ENCODE data around the gene SH2D3C. TPM values are rescaled to one million over a fixed set of nuclear protein-coding genes. Genes with fewer than 3 reads are reported as not detected.

Gene SH2D3C
- polyA plus RNA-seq, 2 of the 4 experiments (the other 2 are of a cell fraction), result 0.06 TPM

DNA sequence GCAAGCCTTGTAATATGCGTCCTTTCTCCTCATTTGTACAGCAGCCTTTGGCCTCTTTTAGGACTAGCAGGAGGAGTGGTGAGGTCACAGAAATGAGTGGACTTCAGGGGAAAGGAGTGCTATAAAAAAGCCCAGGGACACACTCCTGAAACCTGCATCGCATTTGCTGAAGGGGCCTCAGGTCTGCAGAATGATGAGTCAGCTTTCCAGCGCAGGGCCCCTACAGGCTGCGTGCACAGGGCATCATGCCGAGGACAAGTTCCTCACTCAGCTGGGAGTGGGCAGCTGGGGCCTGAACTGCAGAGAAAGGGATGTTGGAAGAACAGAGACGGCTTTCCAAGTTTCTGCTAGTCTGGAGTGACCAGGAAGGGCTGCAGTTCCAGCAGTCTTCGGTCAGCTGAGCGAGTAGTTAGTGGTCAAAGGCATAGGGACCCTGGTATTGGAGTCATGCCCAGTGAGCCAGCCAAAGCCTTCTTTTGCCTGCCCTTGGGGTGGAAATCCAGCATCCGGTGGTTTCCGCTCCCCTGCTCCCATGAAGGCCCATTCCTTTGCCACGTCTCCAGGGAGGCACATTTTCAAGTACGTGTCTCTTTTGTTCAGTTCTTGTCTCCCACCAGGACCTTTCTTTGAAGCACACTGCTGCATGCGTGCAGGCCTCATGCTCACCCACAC lies 89.0 kb downstream of the SH2D3C start:
- WGBS (ENCODE audit: missing lambda C conversion rate), result 90% methylated on average over 13 of the region's 13 CpGs
- no peaks in the 10 kb centered on the region for H3K9me3 ChIP-seq
- TF ChIP-seq ZFP36 (IDR thresholded peaks at IDR 0.05; ENCODE audit: borderline replicate concordance, partially characterized antibody), result no peak
- peak; percentile 78 for TF ChIP-seq MAFK (IDR thresholded peaks at IDR 0.05; ENCODE audit: partially characterized antibody)
- TF ChIP-seq, protein P1, sequence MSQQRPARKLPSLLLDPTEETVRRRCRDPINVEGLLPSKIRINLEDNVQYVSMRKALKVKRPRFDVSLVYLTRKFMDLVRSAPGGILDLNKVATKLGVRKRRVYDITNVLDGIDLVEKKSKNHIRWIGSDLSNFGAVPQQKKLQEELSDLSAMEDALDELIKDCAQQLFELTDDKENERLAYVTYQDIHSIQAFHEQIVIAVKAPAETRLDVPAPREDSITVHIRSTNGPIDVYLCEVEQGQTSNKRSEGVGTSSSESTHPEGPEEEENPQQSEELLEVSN (IDR thresholded peaks at IDR 0.05; ENCODE audit: borderline replicate concordance, low read depth), result no peak
- H3K27ac ChIP-seq, result no peak overlapping the region
- peaks cover 3% of the 10 kb centered on the region; the same call in 2 of the 3 replicates for H3K4me1 ChIP-seq
- no peak for FAIRE-seq
- ATAC-seq, result no peak
- DNase-seq (ENCODE audit: low read depth in 1 of 2, low spot score in 1 of 2), result no peak
- no peak overlapping the region for H3K4me2 ChIP-seq
- CTCF ChIA-PET, result interaction anchor here (0.6 to 1.7 kb wide), 2 partner anchors 45 to 484 kb away, joined by 3 to 7 read pairs; no protein-coding TSS in a partner anchor
- no peak overlapping the region for H3K4me3 ChIP-seq
- POLR2A ChIA-PET, result no interaction called here

Other genes with a start within 250 kb of the SH2D3C start
- 13.3 and 20.4 TPM in 2 replicates for gene STXBP1, start 166.4 kb downstream of the SH2D3C start, polyA plus RNA-seq (2011; rRNA removed)
- 16.1 to 22.6 TPM (median 19.8 TPM) in 3 replicates for gene STXBP1, start 166.4 kb downstream of the SH2D3C start, polyA plus RNA-seq (2017; fragmentation: RNase III; extraction: RNeasy Plus Mini Kit Qiagen cat#74134 plus additional on column Dnase treatment)
- gene CFAP157, start 71.7 kb downstream of the SH2D3C start, polyA plus RNA-seq (2011; rRNA removed), result 0.04 TPM in 1 of 2 replicates, not detected in the other
- 0.04 TPM in 1 of 3 replicates, not detected in the others for gene CFAP157, start 71.7 kb downstream of the SH2D3C start, polyA plus RNA-seq (2017; fragmentation: RNase III; extraction: RNeasy Plus Mini Kit Qiagen cat#74134 plus additional on column Dnase treatment)
- 3.5 and 5.1 TPM in 2 replicates for gene PTRH1, start 63.0 kb downstream of the SH2D3C start, polyA plus RNA-seq (2011; rRNA removed)
- 9.9 to 12.6 TPM (median 11.4 TPM) in 3 replicates for gene PTRH1, start 63.0 kb downstream of the SH2D3C start, polyA plus RNA-seq (2017; fragmentation: RNase III; extraction: RNeasy Plus Mini Kit Qiagen cat#74134 plus additional on column Dnase treatment)
- gene TTC16, start 62.6 kb downstream of the SH2D3C start, polyA plus RNA-seq (2011; rRNA removed), result 0.03 TPM in 1 of 2 replicates, not detected in the other
- not detected in 3 replicates for gene TTC16, start 62.6 kb downstream of the SH2D3C start, polyA plus RNA-seq (2017; fragmentation: RNase III; extraction: RNeasy Plus Mini Kit Qiagen cat#74134 plus additional on column Dnase treatment)
- 4.9 and 5.5 TPM in 2 replicates for gene TOR2A, start 43.4 kb downstream of the SH2D3C start, polyA plus RNA-seq (2011; rRNA removed)
- 9.4 to 9.6 TPM (median 9.5 TPM) in 3 replicates for gene TOR2A, start 43.4 kb downstream of the SH2D3C start, polyA plus RNA-seq (2017; fragmentation: RNase III; extraction: RNeasy Plus Mini Kit Qiagen cat#74134 plus additional on column Dnase treatment)
- 45.7 and 46.7 TPM in 2 replicates for gene CDK9, start 7.4 kb upstream of the SH2D3C start, polyA plus RNA-seq (2011; rRNA removed)
- gene CDK9, start 7.4 kb upstream of the SH2D3C start, polyA plus RNA-seq (2017; fragmentation: RNase III; extraction: RNeasy Plus Mini Kit Qiagen cat#74134 plus additional on column Dnase treatment), result 35.3 to 46.2 TPM (median 43.8 TPM) in 3 replicates
- 28.8 and 33.4 TPM in 2 replicates for gene FPGS, start 24.2 kb upstream of the SH2D3C start, polyA plus RNA-seq (2011; rRNA removed)
- gene FPGS, start 24.2 kb upstream of the SH2D3C start, polyA plus RNA-seq (2017; fragmentation: RNase III; extraction: RNeasy Plus Mini Kit Qiagen cat#74134 plus additional on column Dnase treatment), result 48.5 to 54.3 TPM (median 48.5 TPM) in 3 replicates
- not detected in 2 replicates for gene ENG, start 76.0 kb upstream of the SH2D3C start, polyA plus RNA-seq (2011; rRNA removed)
- gene ENG, start 76.0 kb upstream of the SH2D3C start, polyA plus RNA-seq (2017; fragmentation: RNase III; extraction: RNeasy Plus Mini Kit Qiagen cat#74134 plus additional on column Dnase treatment), result 0.03 to 0.15 TPM (median 0.08 TPM) in 3 replicates
- gene AK1, start 99.0 kb upstream of the SH2D3C start, polyA plus RNA-seq (2011; rRNA removed), result 30.0 and 33.6 TPM in 2 replicates
- gene AK1, start 99.0 kb upstream of the SH2D3C start, polyA plus RNA-seq (2017; fragmentation: RNase III; extraction: RNeasy Plus Mini Kit Qiagen cat#74134 plus additional on column Dnase treatment), result 31.9 to 38.2 TPM (median 31.9 TPM) in 3 replicates
- 8.2 and 14.7 TPM in 2 replicates for gene ST6GALNAC6, start 120.9 kb upstream of the SH2D3C start, polyA plus RNA-seq (2011; rRNA removed)
- gene ST6GALNAC6, start 120.9 kb upstream of the SH2D3C start, polyA plus RNA-seq (2017; fragmentation: RNase III; extraction: RNeasy Plus Mini Kit Qiagen cat#74134 plus additional on column Dnase treatment), result 15.8 to 25.2 TPM (median 22.0 TPM) in 3 replicates
- gene ST6GALNAC4, start 138.4 kb upstream of the SH2D3C start, polyA plus RNA-seq (2011; rRNA removed), result 11.0 and 12.5 TPM in 2 replicates
- 18.1 to 25.4 TPM (median 24.8 TPM) in 3 replicates for gene ST6GALNAC4, start 138.4 kb upstream of the SH2D3C start, polyA plus RNA-seq (2017; fragmentation: RNase III; extraction: RNeasy Plus Mini Kit Qiagen cat#74134 plus additional on column Dnase treatment)
- 1.8 and 2.4 TPM in 2 replicates for gene PIP5KL1, start 152.1 kb upstream of the SH2D3C start, polyA plus RNA-seq (2011; rRNA removed)
- gene PIP5KL1, start 152.1 kb upstream of the SH2D3C start, polyA plus RNA-seq (2017; fragmentation: RNase III; extraction: RNeasy Plus Mini Kit Qiagen cat#74134 plus additional on column Dnase treatment), result 2.0 to 3.7 TPM (median 2.5 TPM) in 3 replicates
- gene DPM2, start 159.2 kb upstream of the SH2D3C start, polyA plus RNA-seq (2011; rRNA removed), result 41.9 and 48.8 TPM in 2 replicates
- 45.9 to 50.1 TPM (median 46.3 TPM) in 3 replicates for gene DPM2, start 159.2 kb upstream of the SH2D3C start, polyA plus RNA-seq (2017; fragmentation: RNase III; extraction: RNeasy Plus Mini Kit Qiagen cat#74134 plus additional on column Dnase treatment)
- gene EEIG1, start 202.3 kb upstream of the SH2D3C start, polyA plus RNA-seq (2011; rRNA removed), result 24.4 and 30.3 TPM in 2 replicates
- 24.1 to 33.0 TPM (median 31.5 TPM) in 3 replicates for gene EEIG1, start 202.3 kb upstream of the SH2D3C start, polyA plus RNA-seq (2017; fragmentation: RNase III; extraction: RNeasy Plus Mini Kit Qiagen cat#74134 plus additional on column Dnase treatment)

All from A549 (cell line).